Forelimb muscle (tissue), 1 donor: ENCODE measurements around the gene GRIFIN. TPM values are rescaled to one million over a fixed set of nuclear protein-coding genes. Genes with fewer than 3 reads are reported as not detected.
"Not testable (repeated sequence)": the region's sequence is repeated elsewhere in the genome, so short reads cannot be mapped to it uniquely, and the experiment has no call there.

Experiments
- DNase-seq: peaks from one replicate; pipeline ENCODE4 v3.0.0-alpha.2; 2013; ENCODE audit warnings: low read depth
- polyA plus RNA-seq: library from polyadenylated mRNA; unstranded; fragments of 120-200 nt; gene quantifications from one replicate; pipeline ENCODE4 v1.2.1, GENCODE V29; 2013; ENCODE audit not compliant: insufficient read length

Gene GRIFIN
- polyA plus RNA-seq, 1 donor = not detected

GRCh38 chr7:2478399-2478785 lies 2.2 kb upstream of the GRIFIN start:
- DNase-seq = no peak

- DNase-seq = no peak
Observed at GRCh38 chr7:2477447-2478398, 1.5 kb upstream of the GRIFIN start.

- no peak for DNase-seq
Observed at GRCh38 chr7:2476776-2477446, 713 bp upstream of the GRIFIN start.

- no peak for DNase-seq
Observed at GRCh38 chr7:2475678-2476015, 551 bp downstream of the GRIFIN start.

GRCh38 chr7:2474813-2475677 lies 1.2 kb downstream of the GRIFIN start:
- DNase-seq = no peak

DNA sequence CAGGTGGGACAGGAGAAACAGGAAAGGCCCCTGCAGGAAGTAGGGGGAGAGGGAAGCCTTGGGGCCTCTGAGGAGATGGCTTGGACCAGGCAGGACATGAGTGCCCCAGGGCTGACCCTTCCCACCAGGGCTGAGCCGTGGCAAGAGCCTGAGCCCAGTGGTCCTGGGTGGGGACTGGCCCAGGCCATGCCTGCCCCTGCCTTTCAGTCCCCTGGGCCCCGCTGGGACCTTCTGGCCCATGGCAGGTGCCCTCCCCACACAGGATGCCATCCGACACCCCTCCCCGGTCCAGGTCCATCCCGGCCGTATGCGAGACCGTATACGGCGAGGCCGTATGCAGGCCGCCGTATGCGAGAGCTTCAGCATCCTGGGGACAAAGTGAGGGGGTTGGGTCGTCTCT lies 2.0 kb downstream of the GRIFIN start:
- DNase-seq = no peak

DNA sequence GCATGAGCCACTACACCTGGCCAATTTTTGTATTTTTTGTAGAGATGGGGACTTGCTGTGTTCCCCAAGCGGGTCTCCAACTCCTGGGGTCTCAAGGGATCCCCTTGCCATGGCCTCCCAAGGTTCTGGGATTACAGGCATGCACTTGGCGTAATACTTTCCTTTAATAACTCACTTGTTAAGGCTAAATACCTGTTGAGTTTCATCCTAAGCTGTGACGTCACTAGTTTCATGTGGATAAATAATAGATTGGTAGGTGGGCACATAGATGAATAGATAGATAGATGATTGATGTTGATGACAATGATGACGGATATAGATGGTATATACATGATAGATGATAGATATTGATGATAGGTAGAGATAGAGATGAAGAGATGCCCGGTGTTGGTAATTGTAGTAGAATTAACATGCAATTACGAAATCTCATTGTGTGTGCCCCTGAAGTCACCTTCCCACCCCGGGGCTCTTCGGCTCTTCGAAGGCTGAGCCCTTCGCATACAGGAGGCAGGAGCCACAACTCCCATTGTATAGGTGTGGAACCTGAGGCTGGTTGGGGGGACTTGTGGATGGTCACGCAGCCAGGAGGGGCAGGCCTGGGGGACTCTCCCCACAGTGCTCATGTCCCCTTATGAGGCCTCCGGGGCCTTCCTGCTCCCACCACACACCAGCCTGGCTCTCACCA lies 2.6 kb downstream of the GRIFIN start:
- DNase-seq = no peak

DNA sequence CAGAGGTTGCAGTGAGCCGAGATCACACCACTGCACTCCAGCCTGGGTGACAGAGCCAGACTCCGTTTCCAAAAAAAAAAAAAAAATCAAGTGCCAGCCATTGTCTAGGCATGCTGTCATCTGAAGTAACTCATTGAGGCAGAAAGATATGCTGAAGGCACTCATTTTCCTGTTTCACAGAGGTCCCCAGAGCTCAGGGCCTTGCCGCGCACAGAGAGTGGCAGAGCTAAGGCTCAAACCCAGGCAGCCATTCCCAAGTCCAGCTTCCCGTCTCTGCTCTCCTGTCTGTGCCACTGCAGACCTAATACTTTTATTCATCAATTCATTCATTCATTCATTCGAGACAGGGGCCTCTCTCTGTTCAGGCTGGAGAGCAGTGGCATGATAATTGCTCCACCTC lies 3.5 kb downstream of the GRIFIN start:
- no peak for DNase-seq

DNA sequence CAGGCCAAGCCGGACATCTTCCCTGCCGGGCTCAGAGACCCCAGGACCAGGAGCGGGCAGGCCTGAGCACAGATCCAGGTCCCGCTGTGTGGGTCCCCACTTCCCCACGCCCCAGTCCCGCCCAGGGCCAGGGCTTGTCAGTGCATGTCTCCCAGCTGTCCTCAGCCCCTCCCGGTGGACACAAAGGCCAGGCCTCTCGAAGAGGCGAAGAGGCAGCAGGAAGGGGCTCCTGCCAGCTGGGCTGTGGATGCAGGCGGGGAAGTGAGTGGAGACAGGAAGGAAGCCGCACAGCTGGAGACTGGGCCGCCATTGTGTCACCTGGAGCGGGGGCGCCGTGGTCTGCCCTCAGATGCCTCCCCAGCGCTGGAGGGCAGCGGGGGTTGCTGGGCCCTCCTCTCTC lies 4.8 kb downstream of the GRIFIN start:
- no peak for DNase-seq

- no peak for DNase-seq
Observed at GRCh38 chr7:2471022-2471329, 5.2 kb downstream of the GRIFIN start.

GRCh38 chr7:2470204-2471021 lies 5.8 kb downstream of the GRIFIN start:
- DNase-seq = no peak

DNA sequence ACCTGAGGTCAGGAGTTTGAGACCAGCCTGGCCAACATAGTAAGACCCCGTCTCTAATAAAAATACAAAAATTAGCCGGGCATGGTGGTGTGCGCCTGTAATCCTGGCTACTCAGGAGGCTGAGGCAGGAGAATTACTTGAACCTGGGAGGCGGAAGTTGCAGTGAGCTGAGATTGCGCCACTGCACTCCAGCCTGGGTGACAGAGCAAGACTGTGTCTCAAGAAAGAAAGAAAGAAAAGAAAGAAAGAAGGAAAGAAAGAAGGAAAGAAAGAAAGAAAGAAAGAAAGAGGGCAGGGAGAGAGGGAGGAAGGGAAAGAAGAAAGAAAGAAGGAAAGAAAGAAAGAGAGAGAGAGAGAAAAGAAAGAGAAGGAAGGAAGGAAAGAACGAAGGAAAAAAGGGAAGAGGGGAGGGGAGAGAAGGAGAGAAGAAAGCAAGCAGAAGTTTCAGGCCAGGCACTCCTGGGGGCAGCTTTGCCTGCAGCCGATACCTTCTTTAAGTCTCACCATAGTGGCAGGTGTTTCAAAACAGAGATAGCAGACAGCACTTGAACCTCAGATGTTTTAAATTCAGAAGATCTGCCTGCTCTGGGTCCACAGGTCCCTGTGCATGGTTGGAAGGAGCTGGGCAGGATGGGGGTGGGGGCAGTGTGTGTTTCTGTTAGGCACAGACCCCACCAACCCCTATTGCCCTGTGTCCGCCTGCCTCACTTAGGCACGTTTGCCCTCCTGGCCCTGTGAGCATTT lies 6.6 kb downstream of the GRIFIN start:
- DNase-seq = not testable (repeated sequence)

DNA sequence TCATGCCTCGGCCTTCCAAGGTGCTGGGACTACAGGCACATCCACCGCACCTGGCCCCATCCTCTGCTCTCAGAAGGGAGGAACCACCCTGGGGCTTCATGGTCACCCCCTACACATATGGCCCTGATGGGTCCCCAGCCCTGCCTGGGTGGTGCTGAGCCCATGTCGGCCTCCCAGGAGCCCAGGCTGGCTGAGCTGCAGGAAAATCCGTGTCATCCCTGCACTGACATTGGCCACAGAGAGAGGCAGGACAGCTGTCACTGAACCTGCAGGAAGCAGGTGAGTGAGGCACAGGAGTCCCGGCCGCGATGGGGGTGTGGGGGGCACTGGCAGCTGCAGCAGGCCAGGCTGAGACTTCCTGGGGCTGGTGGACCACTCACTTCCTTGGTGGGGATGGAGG lies 8.0 kb downstream of the GRIFIN start:
- DNase-seq = no peak

GRCh38 chr7:2466675-2467074 lies 9.5 kb downstream of the GRIFIN start:
- no peak for DNase-seq

DNA sequence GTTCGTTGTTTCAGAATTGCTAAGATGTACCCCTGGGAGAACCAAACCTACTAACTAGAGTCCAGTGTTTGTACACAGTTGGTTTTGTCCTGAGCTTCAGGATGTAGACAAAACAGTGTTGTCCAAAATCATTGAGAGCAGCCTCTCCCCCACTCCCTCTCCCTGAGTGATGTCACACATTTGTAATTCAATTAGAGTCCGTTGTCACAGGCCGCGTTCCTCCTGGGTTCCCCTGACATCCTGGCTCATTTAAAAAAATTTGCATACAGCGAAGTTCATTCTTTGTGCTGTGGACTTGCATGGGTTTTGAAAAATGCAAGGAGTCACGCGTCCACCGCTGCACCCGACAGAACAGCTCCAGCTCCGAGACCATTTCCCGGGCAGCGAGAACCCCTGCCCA lies 10.3 kb downstream of the GRIFIN start:
- no peak for DNase-seq

DNA sequence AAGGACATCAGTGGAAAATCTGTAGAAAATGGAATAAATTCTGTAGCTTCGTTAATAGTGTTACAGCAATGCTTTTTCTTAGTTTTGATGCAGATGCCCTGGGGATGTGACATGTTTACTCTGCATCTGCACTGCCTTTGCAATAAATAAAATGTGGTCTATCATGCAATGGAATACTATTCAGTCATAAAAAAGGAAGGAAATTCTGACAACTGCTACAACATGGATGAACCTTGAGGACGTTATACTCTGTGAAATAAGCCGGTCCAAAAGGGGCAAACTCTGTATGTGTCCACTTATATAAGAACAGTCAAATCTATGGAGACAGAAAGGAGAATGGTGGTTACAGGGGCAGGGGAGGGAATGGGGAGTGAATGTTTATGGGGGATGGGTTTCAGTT lies 13.5 kb downstream of the GRIFIN start:
- no peak for DNase-seq

- DNase-seq = no peak
Observed at GRCh38 chr7:2461268-2462026, 14.8 kb downstream of the GRIFIN start.

DNA sequence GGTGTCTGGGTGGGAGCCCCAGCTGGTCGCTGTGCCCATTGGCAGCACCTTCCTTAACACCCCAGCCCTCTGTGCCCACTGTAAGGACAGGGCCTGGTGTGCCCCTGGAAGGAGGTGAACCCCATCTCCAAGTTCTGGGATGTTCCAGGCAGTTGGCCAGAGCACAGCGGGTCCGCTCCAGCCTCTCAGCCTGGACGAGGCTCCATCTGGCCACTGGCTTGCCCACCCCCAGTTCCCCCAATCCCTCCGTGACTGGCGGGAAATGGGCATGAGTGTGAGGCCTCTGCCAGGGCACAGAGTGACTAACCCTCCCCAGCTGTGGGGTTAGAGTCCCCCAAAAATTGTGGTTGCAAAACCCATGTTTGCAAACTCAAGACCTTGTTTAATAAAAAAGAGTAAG lies 15.6 kb downstream of the GRIFIN start:
- no peak for DNase-seq

DNA sequence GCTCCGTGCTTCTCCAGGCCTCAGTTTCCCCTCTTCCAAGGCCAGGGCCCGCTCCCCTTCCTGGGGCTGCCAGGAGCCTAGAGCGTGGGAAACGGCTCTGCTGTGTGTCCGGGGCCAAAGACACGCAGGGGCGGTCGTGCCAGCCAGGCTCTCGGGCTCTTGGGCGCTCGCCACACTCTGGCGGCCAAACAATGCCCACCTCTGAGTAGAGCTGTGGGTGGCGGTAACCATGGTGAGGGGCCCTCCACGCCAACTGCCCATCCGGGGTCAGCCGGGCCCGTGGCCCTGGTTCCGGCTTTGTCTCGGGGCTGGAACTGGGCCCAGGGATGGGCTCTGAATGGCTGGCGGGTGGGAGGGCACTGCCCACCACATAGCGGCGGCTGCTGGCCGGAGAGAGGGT lies 16.0 kb downstream of the GRIFIN start:
- DNase-seq = no peak

GRCh38 chr7:2459674-2460073 lies 16.5 kb downstream of the GRIFIN start:
- DNase-seq = no peak
